Adrenal gland (tissue), 12 donors: Measurements from ENCODE around the gene ARHGEF4. TPM values are rescaled to one million over a fixed set of nuclear protein-coding genes. Genes with fewer than 3 reads are reported as not detected.

Source experiments
- DNase-seq, 7 donors: peaks; one replicate each; pipeline ENCODE4 v3.0.0-alpha.2; 2019 to 2020
- H3K27ac ChIP-seq, 5 donors: fragments of 200-600 bp; sonication (generic) in 4 of 5; 1 replicate in 3 of 5; 2 replicates in 2 of 5; pipeline versions ENCODE4 v1.5.1 to v1.8.0; 2016 to 2020; ENCODE audit warnings: mild to moderate bottlenecking in 1 of 5
- H3K27me3 ChIP-seq: fragments of 200-600 bp; 2 replicates; pipeline ENCODE4 v1.8.0; 2021
- H3K36me3 ChIP-seq, 2 donors: fragments of 200-600 bp; replicated peaks in 1 of 2; 1 replicate in 1 of 2; 2 replicates in 1 of 2; pipeline versions ENCODE4 v1.5.1 to v1.8.0; 2018 to 2022
- H3K4me1 ChIP-seq, 2 donors: fragments of 200-600 bp; replicated peaks in 1 of 2; 1 replicate in 1 of 2; 2 replicates in 1 of 2; pipeline versions ENCODE4 v1.5.1 to v1.8.0; 2018 to 2021
- H3K4me3 ChIP-seq, 4 donors: fragments of 200-600 bp; sonication (generic) in 3 of 4; one replicate each; pipeline ENCODE4 v1.5.1; 2016 to 2018
- H3K9me3 ChIP-seq, 3 donors: fragments of 200-600 bp; sonication (generic) in 1 of 3; replicated peaks in 1 of 3; 1 replicate in 2 of 3; 2 replicates in 1 of 3; pipeline versions ENCODE4 v1.5.1 to v1.8.0; 2016 to 2021
- CTCF ChIP-seq, 6 experiments: fragments of 450-650 bp in 4 of 6; fragments of 200-600 bp in 2 of 6; sonication (generic) in 1 of 6; IDR thresholded peaks; 1 replicate in 5 of 6; 2 replicates in 1 of 6; pipeline versions ENCODE4 v1.5.1 to v1.8.0; 2016 to 2021; ENCODE audit warnings: antibody characterized with exemption in 6 of 6, mild to moderate bottlenecking in 2 of 6, moderate library complexity in 1 of 6
- POLR2A ChIP-seq, 2 donors: fragments of 450-650 bp; IDR thresholded peaks; one replicate each; pipeline ENCODE4 v1.6.1; 2017; ENCODE audit warnings: antibody characterized with exemption in 2 of 2, mild to moderate bottlenecking in 2 of 2, moderate library complexity in 1 of 2
- WGBS, 4 donors: extraction: QIAGEN DNeasy Blood & Tissue Kit in 2 of 4; methylation state at CpG; one replicate each; pipeline versions ENCODE4 v1.1.5 to v1.1.7; 2013 to 2017; 5-methylcytosine and 5-hydroxymethylcytosine counted together
- intact Hi-C, 2 donors: fragments of 100-400 bp; cut with DNase I; formaldehyde crosslinking; loops; one replicate each; pipeline versions ENCODE4 v1.14.1 to v1.15.0; 2022 to 2023
- polyA plus RNA-seq, 3 donors: library from polyadenylated mRNA; stranded (reverse); fragments of 200-250 nt in 2 of 3; fragments of 350-450 nt in 1 of 3; fragmentation: Illumina TruSeq in 1 of 3; extraction: RNeasy Lipid Tissue Mini Kit (QIAGEN cat#74804) in 1 of 3; gene quantifications; one replicate each; pipeline ENCODE4 v1.2.3, GENCODE V29; 2013 to 2014
- total RNA-seq, 9 donors: library from RNA; depleted of rRNA in 4 of 9; stranded (reverse); fragments of >200 nt in 4 of 9; fragments of 120-200 nt in 1 of 9; fragmentation: NEBNext Ultra II Directional in 1 of 9; extraction: Animal tissue kit (Norgen Biotek cat#: 25700) in 1 of 9; gene quantifications; one replicate each; pipeline versions ENCODE4 v1.1.0 to v1.2.4, GENCODE V29; 2013 to 2023
- donor health status: healthy with polysubstance abuse.
- donor health status: Bipolar disorder and iron deficiency.
- donor health status: DM: yes; HTN: yes; CAD: no.
- donor health status: DM: no; HTN: no; CAD: no.
- donor health status: DM: no; HTN: no; CAD: no.
- donor health status: DM: yes; HTN: yes; CAD: no.

ARHGEF4 gene
- total and polyA plus RNA-seq, 12 donors = 0.97 to 40.4 (median 5.1) TPM

- Histone ChIP-seq H3K27ac (no peak overlapping the region), H3K4me1 (no peaks in the 10 kb centered on the region), H3K27me3 (no peaks in the 10 kb centered on the region), H3K9me3 (no peaks in the 10 kb centered on the region), H3K36me3 (no peaks in the 10 kb centered on the region), H3K4me3 (no peak overlapping the region)
- WGBS, 4 donors = 63 to 73% (median 68%) methylated on average over 3 to 6 of the region's 6 CpGs
- no peak for TF ChIP-seq CTCF (IDR thresholded peaks at IDR 0.05)
- TF ChIP-seq POLR2A (IDR thresholded peaks at IDR 0.05) = no peak
- no peak for DNase-seq
- intact Hi-C loops = loop anchor here in 1 of 2 donors (5.0 kb wide), 1 partner anchor 75 kb away; no protein-coding TSS in a partner anchor
Measured at GRCh38 chr2:130872741-130873125, 36.0 kb downstream of the ARHGEF4 start.

DNA sequence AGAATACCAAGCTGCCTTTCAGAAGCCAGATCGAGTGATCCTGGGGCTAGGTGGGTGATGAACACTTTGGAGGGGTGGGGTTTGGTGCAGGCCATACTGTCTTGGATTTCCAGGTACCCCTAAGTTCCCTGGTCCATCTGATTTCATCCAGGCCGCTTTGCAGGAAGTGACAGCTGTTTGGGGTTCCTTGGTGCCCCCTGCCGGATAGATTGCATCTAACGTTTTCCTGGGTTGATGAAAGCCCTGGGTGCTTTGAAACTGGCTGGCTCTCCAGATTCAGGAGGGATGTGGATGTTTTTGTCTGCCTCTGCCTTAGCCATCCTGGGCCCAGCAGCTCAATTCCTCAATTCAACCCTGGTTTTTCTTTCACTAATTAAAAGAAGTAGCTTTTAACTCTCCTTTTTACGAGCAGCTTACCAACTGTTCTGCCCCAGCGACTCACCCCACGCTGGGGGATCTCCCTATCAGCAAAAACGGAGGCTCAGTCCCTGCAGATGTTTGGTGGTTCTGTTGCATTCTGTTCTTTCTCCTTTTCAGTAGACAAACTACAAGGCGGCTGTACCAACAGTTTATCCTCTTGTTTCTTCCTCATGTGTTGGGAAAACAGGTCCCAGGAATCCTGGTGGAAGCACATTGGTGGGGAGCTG, 37.1 kb downstream of the ARHGEF4 start:
- peak; percentile 65 to 90 (median 78) for DNase-seq
- WGBS, 4 donors = 31 to 40% (median 39%) methylated on average over 8 to 9 of the region's 9 CpGs
- intact Hi-C loops = loop anchor here (2.0 to 5.0 kb wide), 2 partner anchors 77 kb away; no protein-coding TSS in a partner anchor

GRCh38 chr2:130874512-130874911, 37.8 kb downstream of the ARHGEF4 start:
- Histone ChIP-seq H3K36me3 (no peaks in the 10 kb centered on the region), H3K4me3 (no peak overlapping the region), H3K4me1 (no peaks in the 10 kb centered on the region), H3K27me3 (no peaks in the 10 kb centered on the region), H3K27ac (no peak overlapping the region), H3K9me3 (no peaks in the 10 kb centered on the region)
- intact Hi-C loops = loop anchor here (2.0 to 5.0 kb wide), 2 partner anchors 77 to 78 kb away; no protein-coding TSS in a partner anchor
- TF ChIP-seq POLR2A (IDR thresholded peaks at IDR 0.05) = no peak
- TF ChIP-seq CTCF (IDR thresholded peaks at IDR 0.05) = no peak
- no peak for DNase-seq
- WGBS, 4 donors = 75 to 86% (median 81%) methylated on average over 3 of the region's 3 CpGs

More for the DNA sequence above, 37.1 kb downstream of the ARHGEF4 start:
- Histone ChIP-seq H3K27ac (no peak overlapping the region), H3K9me3 (no peaks in the 10 kb centered on the region), H3K27me3 (no peaks in the 10 kb centered on the region), H3K4me3 (no peak overlapping the region), H3K4me1 (no peaks in the 10 kb centered on the region), H3K36me3 (no peaks in the 10 kb centered on the region)
- TF ChIP-seq CTCF (IDR thresholded peaks at IDR 0.05) = peak; percentile 45 to 73 (median 57)
- TF ChIP-seq POLR2A (IDR thresholded peaks at IDR 0.05) = no peak

- 79 to 86% (median 86%) methylated on average over 9 of the region's 9 CpGs for WGBS, 4 donors
- no peaks in the 10 kb centered on the region for H3K4me1 ChIP-seq
- TF ChIP-seq POLR2A (IDR thresholded peaks at IDR 0.05) (no peak), CTCF (IDR thresholded peaks at IDR 0.05) (no peak)
- H3K9me3 ChIP-seq = no peaks in the 10 kb centered on the region
- no peaks in the 10 kb centered on the region for H3K27me3 ChIP-seq
- intact Hi-C loops = loop anchor here in 1 of 2 donors (2.0 kb wide), 1 partner anchor 79 kb away; no protein-coding TSS in a partner anchor
- no peak overlapping the region for H3K4me3 ChIP-seq
- H3K27ac ChIP-seq = no peak overlapping the region
- no peaks in the 10 kb centered on the region for H3K36me3 ChIP-seq
- DNase-seq = peak in 1 of 7 donors; percentile 7
Measured at GRCh38 chr2:130875935-130876334, 39.2 kb downstream of the ARHGEF4 start.
